ENCODE results near the gene RABEPK.

Gene RABEPK

DNA sequence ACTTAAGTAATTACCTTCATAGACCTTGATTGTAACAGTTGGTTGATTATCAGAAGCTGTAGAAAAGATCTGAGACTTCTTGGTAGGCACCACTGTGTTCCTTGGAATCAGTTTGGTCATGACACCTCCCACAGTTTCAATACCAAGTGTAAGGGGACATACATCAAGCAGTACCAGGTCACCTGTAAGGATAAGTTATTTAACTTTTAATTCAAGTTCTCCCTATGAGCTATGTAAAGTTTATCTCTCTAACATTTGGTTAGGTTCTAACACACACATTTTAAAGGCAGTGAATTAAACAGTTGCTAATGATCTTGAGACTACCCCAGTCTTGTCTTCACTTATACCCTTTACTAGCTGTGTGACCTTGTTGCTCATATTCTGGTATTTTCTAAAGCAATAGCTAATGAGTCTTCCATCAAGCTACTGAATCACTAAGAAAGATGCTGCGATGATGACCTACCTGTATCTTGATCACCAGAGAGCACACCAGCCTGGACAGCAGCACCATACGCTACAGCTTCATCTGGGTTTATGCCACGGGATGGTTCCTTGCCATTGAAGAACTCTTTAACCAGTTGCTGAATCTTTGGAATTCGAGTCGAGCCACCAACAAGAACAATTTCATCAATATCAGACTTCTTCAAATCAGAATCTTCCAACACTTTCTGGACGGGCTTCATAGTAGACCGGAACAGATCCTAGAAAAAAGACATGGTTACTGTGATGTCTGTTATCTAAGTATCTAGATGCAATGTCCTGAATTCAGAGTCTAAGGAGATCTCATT lies 38.0 kb downstream of the RABEPK start:
- H3K4me3 ChIP-seq (ENCODE audit: low read depth, low read length), result peak overlapping the region; percentile 99
- ChIA-PET POLR2A (interaction anchor here (0.6 kb wide), 1 partner anchor 9 kb away, joined by 3 read pairs; no protein-coding TSS in a partner anchor), CTCF (no interaction called here)
- DNase-seq (ENCODE audit: low read depth, low spot score), result no peak
- TF ChIP-seq, protein P1, sequence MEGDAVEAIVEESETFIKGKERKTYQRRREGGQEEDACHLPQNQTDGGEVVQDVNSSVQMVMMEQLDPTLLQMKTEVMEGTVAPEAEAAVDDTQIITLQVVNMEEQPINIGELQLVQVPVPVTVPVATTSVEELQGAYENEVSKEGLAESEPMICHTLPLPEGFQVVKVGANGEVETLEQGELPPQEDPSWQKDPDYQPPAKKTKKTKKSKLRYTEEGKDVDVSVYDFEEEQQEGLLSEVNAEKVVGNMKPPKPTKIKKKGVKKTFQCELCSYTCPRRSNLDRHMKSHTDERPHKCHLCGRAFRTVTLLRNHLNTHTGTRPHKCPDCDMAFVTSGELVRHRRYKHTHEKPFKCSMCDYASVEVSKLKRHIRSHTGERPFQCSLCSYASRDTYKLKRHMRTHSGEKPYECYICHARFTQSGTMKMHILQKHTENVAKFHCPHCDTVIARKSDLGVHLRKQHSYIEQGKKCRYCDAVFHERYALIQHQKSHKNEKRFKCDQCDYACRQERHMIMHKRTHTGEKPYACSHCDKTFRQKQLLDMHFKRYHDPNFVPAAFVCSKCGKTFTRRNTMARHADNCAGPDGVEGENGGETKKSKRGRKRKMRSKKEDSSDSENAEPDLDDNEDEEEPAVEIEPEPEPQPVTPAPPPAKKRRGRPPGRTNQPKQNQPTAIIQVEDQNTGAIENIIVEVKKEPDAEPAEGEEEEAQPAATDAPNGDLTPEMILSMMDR (IDR thresholded peaks at IDR 0.05; ENCODE audit: insufficient read depth, low read length, missing control alignments), result no peak

GRCh38 chr9:125238915-125239446 lies 38.6 kb downstream of the RABEPK start:
- peak overlapping the region; percentile 99 for H3K4me3 ChIP-seq (ENCODE audit: low read depth, low read length)
- CTCF ChIA-PET, result no interaction called here
- DNase-seq (ENCODE audit: low read depth, low spot score), result no peak
- TF ChIP-seq, protein P1 (IDR thresholded peaks at IDR 0.05; ENCODE audit: insufficient read depth, low read length, missing control alignments), result no peak
- POLR2A ChIA-PET, result interaction anchor here (0.6 kb wide), 1 partner anchor 9 kb away, joined by 3 read pairs; no protein-coding TSS in a partner anchor

DNA sequence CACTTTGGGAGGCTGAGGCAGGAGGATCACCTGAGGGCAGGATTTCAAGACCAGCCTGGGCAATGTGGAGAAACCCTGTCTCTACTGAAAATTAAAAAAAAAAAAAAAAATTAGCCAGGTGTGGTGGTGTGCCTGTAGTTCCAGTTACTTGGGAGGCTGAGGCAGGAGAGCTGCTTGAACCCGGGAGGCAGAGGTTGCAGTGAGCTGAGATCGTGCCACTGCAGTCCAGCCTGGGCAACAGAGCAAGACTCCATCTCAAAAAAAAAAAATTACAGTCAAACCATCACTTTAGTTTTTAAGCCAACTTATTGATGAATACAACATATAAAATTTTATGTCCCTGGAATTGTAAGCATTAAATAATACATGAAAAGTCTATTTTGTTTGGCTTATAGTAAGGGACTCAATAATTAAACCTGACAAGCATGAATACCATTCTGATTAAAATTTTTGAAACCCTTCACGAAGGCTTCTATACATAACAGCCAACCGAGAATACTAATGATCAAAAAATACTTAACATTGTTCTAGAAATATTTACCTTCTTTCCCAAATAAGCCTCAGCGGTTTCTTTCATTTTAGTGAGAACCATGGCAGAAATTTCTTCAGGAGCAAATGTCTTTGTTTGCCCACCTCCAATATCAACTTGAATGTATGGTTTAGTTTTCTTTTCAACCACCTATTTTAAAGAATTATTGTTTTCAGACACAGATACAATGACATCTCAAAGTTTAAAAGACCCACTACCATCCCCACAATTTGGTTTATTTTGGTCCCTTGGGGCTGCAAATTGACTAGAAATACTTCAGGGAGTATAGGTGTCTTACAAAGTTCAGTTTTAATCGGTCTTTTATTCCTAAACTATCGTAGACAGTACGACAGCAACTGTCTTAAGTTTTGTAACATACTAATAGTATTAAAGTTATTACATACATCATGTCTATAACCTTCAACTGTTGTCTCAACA lies 39.6 kb downstream of the RABEPK start:
- CTCF ChIA-PET, result no interaction called here
- H3K4me3 ChIP-seq (ENCODE audit: low read depth, low read length), result peak overlapping the region; percentile 99
- POLR2A ChIA-PET, result interaction anchor here (1.7 to 2.4 kb wide), 2 partner anchors 11 to 21 kb away, joined by 12 to 24 read pairs; partner anchors contain the start of gene GAPVD1
- TF ChIP-seq, protein P1 (IDR thresholded peaks at IDR 0.05; ENCODE audit: insufficient read depth, low read length, missing control alignments), result no peak
- no peak for DNase-seq (ENCODE audit: low read depth, low spot score)

GRCh38 chr9:125240649-125240999 lies 40.3 kb downstream of the RABEPK start:
- ChIA-PET CTCF (no interaction called here), POLR2A (interaction anchor here (0.8 to 2.9 kb wide), 5 partner anchors 10 to 103 kb away, joined by 3 to 24 read pairs (median 12); partner anchors contain the start of gene GAPVD1)
- peak overlapping the region; percentile 99 for H3K4me3 ChIP-seq (ENCODE audit: low read depth, low read length)
- TF ChIP-seq, protein P1 (IDR thresholded peaks at IDR 0.05; ENCODE audit: insufficient read depth, low read length, missing control alignments), result no peak
- no peak for DNase-seq (ENCODE audit: low read depth, low spot score)

GRCh38 chr9:125241000-125241862 lies 40.9 kb downstream of the RABEPK start, which contains the start of gene HSPA5:
TSS of gene HSPA5 (minus strand) at chr9:125241343. CDS start at chr9:125241126, 217 bp downstream.
- CTCF ChIA-PET, result interaction anchor here (1.0 kb wide), 1 partner anchor 10 kb away, joined by 3 read pairs; no protein-coding TSS in a partner anchor
- DNase-seq (ENCODE audit: low read depth, low spot score), result peak; percentile 98
- H3K4me3 ChIP-seq (ENCODE audit: low read depth, low read length), result peak within 1 kb of the TSS; percentile 99
- POLR2A ChIA-PET, result interaction anchor here (0.6 to 2.9 kb wide), 19 partner anchors 8 to 155 kb away, joined by 3 to 24 read pairs (median 3); partner anchors contain the start of gene GAPVD1
- TF ChIP-seq, protein P1 (IDR thresholded peaks at IDR 0.05; ENCODE audit: insufficient read depth, low read length, missing control alignments), result peak; percentile 31

Measured in AG04449 (cell line).